Mesothelial cell of epicardium (in vitro differentiated cells): Measurements from ENCODE around the gene KCNAB1. TPM values are rescaled to one million over a fixed set of nuclear protein-coding genes. Genes with fewer than 3 reads are reported as not detected.

Source experiments
- DNase-seq, 2 experiments: peaks; one replicate each; pipeline ENCODE4 v3.0.0; 2021; ENCODE audit warnings: low spot score in 2 of 2; ENCODE audit not compliant: unreplicated experiment in 2 of 2
- H3K27ac Mint-ChIP-seq: 2 replicates; pipeline ENCODE4 v1.8.0; 2021; ENCODE audit warnings: mixed read lengths
- H3K27me3 Mint-ChIP-seq: 2 replicates; pipeline ENCODE4 v1.8.0; 2021; ENCODE audit warnings: low read depth, mixed read lengths
- H3K36me3 Mint-ChIP-seq: 2 replicates; pipeline ENCODE4 v1.8.0; 2021; ENCODE audit warnings: mixed read lengths
- H3K4me1 Mint-ChIP-seq: 2 replicates; pipeline ENCODE4 v1.8.0; 2021; ENCODE audit warnings: mixed read lengths
- H3K4me3 Mint-ChIP-seq: 2 replicates; pipeline ENCODE4 v1.8.0; 2021; ENCODE audit warnings: mild to moderate bottlenecking, moderate library complexity, mixed read lengths
- H3K9me3 Mint-ChIP-seq: 2 replicates; pipeline ENCODE4 v1.8.0; 2021; ENCODE audit warnings: mixed read lengths
- CTCF ChIP-seq: fragments of 200-600 bp; sonication (generic); IDR thresholded peaks from one replicate; pipeline ENCODE4 v1.5.0; 2021; ENCODE audit warnings: antibody characterized with exemption; ENCODE audit not compliant: unreplicated experiment
- total RNA-seq: library from RNA; stranded (reverse); gene quantifications from 3 replicates; pipeline ENCODE4 v1.2.1, GENCODE V29; 2021

Gene KCNAB1
- total RNA-seq, 1 donor from 2014 or later: 3.7 TPM

DNA sequence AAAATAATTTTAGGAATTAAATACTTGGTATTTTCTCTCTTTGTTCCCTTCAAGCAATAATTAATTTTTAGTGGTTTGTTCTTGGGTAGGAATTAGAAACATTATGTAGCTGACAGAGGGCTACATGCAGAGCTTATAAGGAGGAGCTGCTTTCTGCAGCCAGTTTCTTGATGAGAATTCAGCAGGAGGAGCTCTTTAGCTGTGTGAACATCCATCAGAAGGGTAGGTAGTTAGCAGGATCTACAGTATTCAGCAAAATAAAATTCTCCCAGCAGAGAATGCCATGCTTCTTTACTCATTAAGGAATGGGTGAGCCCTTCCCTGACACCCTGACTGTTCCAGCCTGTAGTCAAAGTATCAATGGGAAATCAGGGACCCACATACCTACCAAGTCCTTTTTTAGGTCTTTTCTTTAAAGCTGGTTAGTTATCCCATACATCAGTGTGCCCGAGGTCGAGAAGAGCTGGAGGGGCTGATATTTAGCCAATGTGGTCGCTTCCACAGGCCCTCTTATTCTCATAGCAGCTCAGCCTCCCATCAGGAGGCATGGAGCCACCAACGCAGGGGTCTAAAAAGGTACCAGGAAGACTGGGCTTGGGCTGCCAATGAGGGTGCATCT lies 54.0 kb downstream of the KCNAB1 start:
- H3K36me3 Mint-ChIP-seq: no peaks in the 10 kb centered on the region
- no peak for DNase-seq

DNA sequence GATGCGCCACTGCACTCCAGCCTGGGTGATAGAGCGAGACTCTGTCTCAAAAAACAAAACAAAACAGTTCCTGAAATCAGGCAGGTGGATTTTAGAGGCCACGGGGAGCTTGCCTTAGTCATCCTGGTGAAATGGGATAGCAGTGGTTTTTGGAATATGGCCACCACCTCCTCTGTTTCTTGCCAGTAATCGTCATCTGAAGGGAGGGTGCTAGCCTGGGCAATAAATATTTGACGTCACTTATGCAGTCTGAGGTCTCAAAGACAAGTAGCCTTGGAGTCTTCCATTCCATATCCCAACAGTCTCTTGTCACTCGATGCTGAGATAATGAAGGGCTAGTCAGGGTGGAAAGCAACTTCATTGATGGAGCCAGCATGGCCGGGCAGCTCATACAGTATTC lies 55.2 kb downstream of the KCNAB1 start:
- no peak for DNase-seq
- Mint-ChIP-seq H3K27ac (no peak overlapping the region), H3K27me3 (no peaks in the 10 kb centered on the region), H3K4me3 (no peak overlapping the region), H3K4me1 (peaks cover 16% of the 10 kb centered on the region), H3K9me3 (no peaks in the 10 kb centered on the region), H3K36me3 (no peaks in the 10 kb centered on the region)
- no peak for TF ChIP-seq CTCF

More for the DNA sequence above, 54.0 kb downstream of the KCNAB1 start:
- peaks cover 16% of the 10 kb centered on the region for H3K4me1 Mint-ChIP-seq
- no peaks in the 10 kb centered on the region for H3K27me3 Mint-ChIP-seq
- no peaks in the 10 kb centered on the region for H3K9me3 Mint-ChIP-seq
- H3K4me3 Mint-ChIP-seq: no peak overlapping the region
- TF ChIP-seq CTCF: no peak
- no peak overlapping the region for H3K27ac Mint-ChIP-seq

DNA sequence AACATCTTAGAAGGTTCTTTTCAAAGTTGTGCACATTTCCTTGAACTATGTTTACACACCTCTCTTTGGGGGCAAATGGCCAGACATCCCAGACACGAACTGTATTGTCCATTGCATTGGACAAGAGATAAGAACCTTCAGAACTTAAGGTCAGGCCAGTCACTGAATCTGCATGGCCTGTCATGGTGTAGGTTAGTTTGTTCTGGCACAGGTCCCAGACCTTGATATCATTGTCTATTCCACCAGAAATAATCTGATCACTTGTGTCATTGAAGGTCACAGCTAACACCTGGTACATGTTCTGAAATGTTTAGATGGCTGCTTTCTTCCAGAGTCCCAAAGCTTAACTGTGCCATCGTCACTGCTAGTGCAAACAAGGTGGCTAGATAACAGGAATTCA lies 55.7 kb downstream of the KCNAB1 start:
- H3K4me1 Mint-ChIP-seq: peaks cover 16% of the 10 kb centered on the region
- H3K36me3 Mint-ChIP-seq: no peaks in the 10 kb centered on the region
- no peak overlapping the region for H3K27ac Mint-ChIP-seq
- H3K27me3 Mint-ChIP-seq: no peaks in the 10 kb centered on the region
- no peak for DNase-seq
- no peak for TF ChIP-seq CTCF
- H3K9me3 Mint-ChIP-seq: no peaks in the 10 kb centered on the region
- H3K4me3 Mint-ChIP-seq: no peak overlapping the region

DNA sequence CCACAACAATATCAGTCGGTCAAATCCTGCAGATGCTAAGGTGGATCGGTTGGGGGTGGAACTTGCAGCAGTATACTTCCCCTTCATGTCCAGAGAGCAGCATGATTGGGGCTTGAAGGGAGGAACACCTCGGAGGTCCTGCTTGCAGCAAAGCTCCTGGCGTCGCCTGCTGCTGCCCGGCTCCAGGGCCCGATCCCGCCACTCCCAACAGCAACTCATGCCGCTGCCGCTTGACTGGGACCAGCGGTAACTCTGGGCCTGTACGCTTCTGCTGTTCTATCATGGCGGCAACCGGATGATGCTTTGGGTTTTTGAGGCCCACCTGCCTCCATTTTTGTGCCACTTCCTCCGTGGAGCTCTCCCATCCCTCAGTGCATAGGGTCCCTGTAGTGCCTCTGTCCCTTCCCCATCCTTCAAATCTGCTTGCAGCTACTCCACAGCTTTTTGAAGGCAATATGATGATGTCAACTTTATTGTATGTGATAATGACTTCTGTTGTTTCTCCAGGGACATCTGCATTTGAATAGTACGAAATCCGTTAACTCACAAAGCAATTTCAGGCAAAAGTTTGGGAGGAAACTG lies 56.3 kb downstream of the KCNAB1 start:
- no peaks in the 10 kb centered on the region for H3K27me3 Mint-ChIP-seq
- peaks cover 9% of the 10 kb centered on the region for H3K4me1 Mint-ChIP-seq
- H3K36me3 Mint-ChIP-seq: no peaks in the 10 kb centered on the region
- DNase-seq: no peak
- no peak for TF ChIP-seq CTCF
- H3K4me3 Mint-ChIP-seq: no peak overlapping the region
- no peaks in the 10 kb centered on the region for H3K9me3 Mint-ChIP-seq
- no peak overlapping the region for H3K27ac Mint-ChIP-seq

- TF ChIP-seq CTCF: no peak
- Mint-ChIP-seq H3K27ac (no peak overlapping the region), H3K4me1 (no peaks in the 10 kb centered on the region), H3K9me3 (no peaks in the 10 kb centered on the region), H3K36me3 (no peaks in the 10 kb centered on the region), H3K27me3 (no peaks in the 10 kb centered on the region), H3K4me3 (no peak overlapping the region)
- DNase-seq: no peak
Observed at GRCh38 chr3:156180077-156180476, 59.7 kb downstream of the KCNAB1 start.
